ENCODE measurements around the gene SFI1.

DNA sequence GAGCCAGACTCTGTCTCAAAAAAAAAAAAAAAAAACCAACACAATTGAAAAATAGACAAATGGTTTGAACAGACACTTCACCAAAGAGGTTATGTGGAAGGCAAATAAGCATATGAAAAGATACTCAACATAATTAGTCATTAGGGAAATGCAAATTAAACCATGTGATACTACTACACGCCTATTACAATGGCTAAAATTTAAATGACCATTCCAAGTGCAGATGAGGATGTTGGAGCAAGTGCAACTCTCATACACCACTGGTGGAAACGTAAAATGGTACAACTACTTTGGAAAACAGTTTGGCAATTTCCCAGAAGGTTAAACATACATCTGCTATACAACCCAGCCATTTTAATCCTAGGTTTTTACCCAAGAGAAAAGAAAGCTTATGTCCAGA is 31.0 kb upstream of the SFI1 start:
- TF ChIP-seq, protein P1, sequence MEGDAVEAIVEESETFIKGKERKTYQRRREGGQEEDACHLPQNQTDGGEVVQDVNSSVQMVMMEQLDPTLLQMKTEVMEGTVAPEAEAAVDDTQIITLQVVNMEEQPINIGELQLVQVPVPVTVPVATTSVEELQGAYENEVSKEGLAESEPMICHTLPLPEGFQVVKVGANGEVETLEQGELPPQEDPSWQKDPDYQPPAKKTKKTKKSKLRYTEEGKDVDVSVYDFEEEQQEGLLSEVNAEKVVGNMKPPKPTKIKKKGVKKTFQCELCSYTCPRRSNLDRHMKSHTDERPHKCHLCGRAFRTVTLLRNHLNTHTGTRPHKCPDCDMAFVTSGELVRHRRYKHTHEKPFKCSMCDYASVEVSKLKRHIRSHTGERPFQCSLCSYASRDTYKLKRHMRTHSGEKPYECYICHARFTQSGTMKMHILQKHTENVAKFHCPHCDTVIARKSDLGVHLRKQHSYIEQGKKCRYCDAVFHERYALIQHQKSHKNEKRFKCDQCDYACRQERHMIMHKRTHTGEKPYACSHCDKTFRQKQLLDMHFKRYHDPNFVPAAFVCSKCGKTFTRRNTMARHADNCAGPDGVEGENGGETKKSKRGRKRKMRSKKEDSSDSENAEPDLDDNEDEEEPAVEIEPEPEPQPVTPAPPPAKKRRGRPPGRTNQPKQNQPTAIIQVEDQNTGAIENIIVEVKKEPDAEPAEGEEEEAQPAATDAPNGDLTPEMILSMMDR (IDR thresholded peaks at IDR 0.05): no peak
- TF ChIP-seq POLR2AphosphoS5 (IDR thresholded peaks at IDR 0.05) (no peak), POLR2A (IDR thresholded peaks at IDR 0.05) (no peak), EP300 (IDR thresholded peaks at IDR 0.05; ENCODE audit: low read depth) (no peak)

Measured in transverse colon (tissue), 4 donors.